ENCODE measurements around the gene HDDC3.
"Not testable (repeated sequence)": the region's sequence is repeated elsewhere in the genome, so short reads cannot be mapped to it uniquely, and the experiment has no call there.

Gene HDDC3

GRCh38 chr15:90909976-90910375, 22.4 kb downstream of the HDDC3 start:
- no peak for DNase-seq (ENCODE audit: low spot score)

- not testable (repeated sequence) for DNase-seq (ENCODE audit: low spot score)
These were observed 22.9 kb downstream of the HDDC3 start for GRCh38 chr15:90909449-90909848.

GRCh38 chr15:90907838-90908507, 24.4 kb downstream of the HDDC3 start:
- DNase-seq (ENCODE audit: low spot score) = no peak

- no peak for DNase-seq (ENCODE audit: low spot score)
These were observed 25.2 kb downstream of the HDDC3 start for GRCh38 chr15:90907051-90907660.

- no peak for DNase-seq (ENCODE audit: low spot score)
These were observed 26.0 kb downstream of the HDDC3 start for GRCh38 chr15:90906181-90906849.

- DNase-seq (ENCODE audit: low spot score) = no peak
These were observed 26.8 kb downstream of the HDDC3 start for GRCh38 chr15:90905306-90906180.

- DNase-seq (ENCODE audit: low spot score) = no peak
These were observed 27.6 kb downstream of the HDDC3 start for GRCh38 chr15:90904746-90905145.

DNA sequence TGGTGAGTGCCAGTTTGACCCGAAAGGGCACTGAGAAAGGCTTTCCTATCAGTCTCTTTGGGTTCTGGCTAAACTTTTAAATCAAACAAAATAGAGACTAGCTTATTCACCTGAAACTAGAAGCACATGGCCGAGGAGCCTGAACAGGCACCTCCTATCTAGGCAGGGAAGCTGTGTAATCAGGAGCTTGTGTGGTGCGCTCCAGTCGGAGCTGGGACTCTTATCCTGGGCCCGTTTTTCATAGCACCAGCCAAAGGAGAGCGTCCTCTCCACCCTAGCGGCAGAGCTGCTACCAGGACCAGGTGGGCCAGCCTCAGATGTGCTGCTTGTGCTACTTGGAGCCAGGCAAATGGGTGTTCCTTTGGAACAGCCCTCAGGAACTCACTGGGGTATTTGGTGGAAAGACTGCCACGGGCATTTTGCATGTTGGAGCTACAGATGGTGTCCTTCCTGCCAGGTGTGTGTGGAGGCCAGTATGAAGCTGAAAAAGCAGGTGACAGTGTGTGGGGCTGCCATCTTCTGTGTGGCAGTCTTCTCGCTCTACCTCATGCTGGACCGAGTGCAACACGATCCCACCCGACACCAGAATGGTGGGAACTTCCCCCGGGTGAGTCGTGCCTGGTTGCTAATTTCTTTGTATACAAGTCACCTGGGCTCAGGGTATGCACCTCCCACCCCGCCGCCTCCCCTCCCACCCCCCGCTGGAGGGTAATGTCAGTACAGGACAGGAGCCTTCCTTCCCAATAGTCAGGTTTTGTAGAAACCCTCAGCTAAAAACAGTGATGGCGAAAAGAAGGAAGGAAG, 28.4 kb downstream of the HDDC3 start:
- DNase-seq (ENCODE audit: low spot score) = no peak

DNA sequence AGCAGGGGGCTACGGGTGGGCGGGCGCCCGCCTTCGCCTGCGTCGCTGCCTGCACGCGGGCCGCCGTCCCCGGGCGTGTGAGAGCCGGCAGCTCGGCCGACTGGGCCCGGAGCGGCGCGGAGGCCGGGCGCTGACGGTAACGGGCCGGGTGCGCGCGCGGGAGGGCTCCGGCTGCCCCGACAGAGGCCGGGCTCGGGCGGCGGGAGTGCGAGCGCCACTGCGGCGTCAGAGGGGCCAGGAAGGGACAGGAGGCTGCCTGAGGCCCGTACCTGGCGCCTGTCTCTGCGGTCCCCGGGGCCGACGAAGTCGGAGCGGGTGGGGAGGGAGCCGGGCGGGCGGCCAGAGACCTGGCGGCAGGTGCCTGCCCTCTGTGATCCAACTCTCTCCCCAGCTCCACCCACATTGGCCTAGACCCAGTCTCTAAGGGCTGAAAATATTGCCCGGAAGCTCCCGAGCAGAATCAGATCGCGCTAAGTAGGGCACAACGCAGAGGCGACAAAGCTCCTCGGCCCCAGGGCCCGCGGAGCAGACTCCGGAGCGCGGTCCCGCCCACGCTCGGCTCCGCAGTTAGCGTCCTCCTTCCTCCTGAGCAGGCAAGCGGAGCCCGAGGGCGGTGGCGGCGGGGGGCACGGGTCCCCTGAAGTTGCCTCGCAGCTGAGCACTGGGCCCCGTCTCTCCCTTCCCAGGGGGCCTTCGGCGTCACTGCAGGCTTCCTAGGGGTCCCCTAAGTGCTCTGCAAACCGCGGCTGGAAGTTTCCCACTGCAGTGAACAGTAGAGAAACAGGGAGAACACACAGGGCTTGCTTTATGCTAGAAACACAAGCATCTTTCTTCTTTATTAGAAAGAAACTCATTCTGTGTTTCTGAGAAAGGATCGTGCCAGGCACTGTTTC, 29.3 kb downstream of the HDDC3 start, which contains the start of gene MAN2A2:
Gene MAN2A2 (plus strand): TSS at position 463 of the 893 bp plus-strand sequence. CDS start 906 bp downstream, outside the sequence.
- DNase-seq (ENCODE audit: low spot score) = peak; percentile 84

DNA sequence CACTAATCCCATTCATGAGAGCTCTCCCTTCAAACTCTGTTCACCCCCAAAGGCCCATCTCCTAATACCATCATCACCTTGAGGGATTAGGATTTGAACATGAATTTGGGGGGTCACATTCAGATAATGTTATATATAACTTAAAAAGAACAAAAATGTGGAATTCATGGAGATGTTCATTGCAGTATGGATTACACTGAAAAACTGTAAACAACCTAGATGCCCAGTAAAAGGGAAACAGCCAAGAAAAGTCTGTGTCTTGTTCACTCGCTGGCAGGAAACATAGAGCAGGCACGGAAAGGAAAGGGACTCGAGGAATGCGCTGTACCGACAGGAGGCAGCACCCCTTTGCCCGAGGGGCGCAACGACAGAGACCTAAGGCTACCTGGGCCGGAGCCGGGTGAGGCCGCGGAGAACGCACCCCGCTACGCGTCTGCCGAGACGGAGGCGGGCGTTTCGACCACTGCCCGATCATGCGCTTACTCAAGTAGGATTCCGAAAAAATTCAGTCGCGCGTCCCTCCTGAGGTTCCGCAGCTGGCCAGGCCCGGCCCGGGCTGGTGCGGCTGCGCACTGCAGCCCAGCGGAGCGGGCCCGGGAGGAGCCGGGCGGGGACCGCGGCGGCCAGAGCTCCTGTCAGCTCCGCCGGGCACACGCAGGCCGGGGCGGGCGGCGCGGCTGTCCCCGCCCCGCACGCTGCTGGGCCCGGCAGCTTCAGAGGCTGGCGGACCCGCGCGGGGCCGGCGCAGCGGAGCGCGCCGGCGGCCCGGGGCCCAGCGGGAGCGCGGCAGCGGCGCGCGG, 30.1 kb downstream of the HDDC3 start:
- DNase-seq (ENCODE audit: low spot score) = peak; percentile 100

- DNase-seq (ENCODE audit: low spot score) = no peak
These were observed 30.9 kb downstream of the HDDC3 start for GRCh38 chr15:90901175-90902039.

- DNase-seq (ENCODE audit: low spot score) = not testable (repeated sequence)
These were observed 35.2 kb downstream of the HDDC3 start for GRCh38 chr15:90897131-90897655.

DNA sequence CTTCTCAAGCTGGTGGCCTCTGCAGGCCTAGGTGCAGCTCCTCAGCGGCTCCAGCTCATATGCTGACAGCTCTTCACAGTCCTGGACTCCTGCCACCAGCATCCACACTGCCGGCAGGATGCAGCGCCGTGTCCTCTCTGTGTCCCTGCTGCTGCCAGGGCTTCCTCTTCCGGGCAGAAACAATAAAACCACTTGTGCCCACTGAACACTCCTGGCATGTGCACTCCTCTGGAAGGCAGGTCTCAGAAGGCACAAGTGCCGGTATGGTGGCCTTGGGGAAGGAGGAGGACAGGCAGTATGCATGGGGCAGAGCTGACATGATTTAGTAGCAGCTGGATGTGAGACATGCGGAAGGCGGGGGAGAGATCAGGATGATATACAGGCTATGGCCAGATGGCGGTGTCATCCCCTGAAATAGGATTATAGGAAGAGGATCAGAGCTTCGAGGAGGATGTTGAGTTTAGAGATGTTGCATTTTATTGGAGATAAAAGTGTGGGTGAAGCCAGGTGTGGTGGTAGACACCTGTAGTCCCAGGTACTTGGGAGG, 36.7 kb downstream of the HDDC3 start:
- no peak for DNase-seq (ENCODE audit: low spot score)

DNA sequence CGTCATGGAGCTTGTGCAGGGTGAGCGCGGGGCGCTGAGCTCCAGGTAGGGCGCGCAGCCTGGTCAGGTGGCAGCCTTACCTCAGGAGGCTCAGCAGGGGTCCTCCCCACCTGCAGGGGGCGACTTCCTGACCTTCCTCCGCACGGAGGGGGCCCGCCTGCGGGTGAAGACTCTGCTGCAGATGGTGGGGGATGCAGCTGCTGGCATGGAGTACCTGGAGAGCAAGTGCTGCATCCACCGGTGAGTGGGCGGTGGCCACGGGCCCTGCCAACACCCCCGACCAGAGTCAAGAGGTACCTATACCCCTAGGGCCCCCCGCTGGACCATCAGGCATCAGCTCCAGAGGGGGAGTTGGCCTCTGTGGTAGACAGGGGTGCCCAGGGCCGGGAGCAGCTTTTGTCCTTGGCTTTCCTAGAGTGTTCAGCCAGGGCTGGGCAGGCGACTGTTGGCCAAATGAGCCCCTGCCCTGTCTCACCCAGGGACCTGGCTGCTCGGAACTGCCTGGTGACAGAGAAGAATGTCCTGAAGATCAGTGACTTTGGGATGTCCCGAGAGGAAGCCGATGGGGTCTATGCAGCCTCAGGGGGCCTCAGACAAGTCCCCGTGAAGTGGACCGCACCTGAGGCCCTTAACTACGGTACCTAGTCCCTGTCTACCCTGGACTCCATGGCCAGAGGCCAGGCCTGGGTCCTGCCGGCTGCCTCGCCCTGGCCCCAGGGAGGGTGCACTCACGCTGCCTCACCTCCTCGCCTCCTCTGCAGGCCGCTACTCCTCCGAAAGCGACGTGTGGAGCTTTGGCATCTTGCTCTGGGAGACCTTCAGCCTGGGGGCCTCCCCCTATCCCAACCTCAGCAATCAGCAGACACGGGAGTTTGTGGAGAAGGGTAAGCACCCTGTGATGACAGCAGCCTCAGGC, 38.9 kb downstream of the HDDC3 start:
- DNase-seq (ENCODE audit: low spot score) = no peak

DNA sequence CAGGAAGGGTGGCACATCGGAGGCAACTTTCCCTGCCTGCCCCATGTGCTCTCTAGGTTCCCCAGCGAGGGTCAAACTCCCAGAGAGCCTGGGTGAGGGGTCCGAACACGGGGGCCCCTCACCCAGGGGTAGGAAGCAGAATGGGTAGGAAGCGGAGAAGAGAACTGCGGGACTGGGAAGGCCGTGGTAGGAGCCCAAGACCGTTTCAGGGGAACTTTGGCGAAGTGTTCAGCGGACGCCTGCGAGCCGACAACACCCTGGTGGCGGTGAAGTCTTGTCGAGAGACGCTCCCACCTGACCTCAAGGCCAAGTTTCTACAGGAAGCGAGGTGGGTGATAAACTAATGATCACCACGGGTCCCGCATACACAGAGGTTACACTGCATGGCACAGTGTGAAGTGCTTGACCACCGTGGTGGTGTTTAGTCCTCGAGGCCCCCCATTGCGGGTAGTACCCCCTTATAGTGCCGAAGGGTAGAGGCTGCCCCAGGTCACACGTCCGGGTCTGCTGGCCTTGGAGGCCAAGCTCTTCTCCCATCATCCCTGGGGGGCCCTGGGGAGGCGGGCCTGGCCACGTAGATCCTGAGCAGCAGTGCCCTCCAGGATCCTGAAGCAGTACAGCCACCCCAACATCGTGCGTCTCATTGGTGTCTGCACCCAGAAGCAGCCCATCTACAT, 39.7 kb downstream of the HDDC3 start:
- DNase-seq (ENCODE audit: low spot score) = no peak

GRCh38 chr15:90892023-90892422, 40.3 kb downstream of the HDDC3 start:
- DNase-seq (ENCODE audit: low spot score) = no peak

Data from AG20443 (cell line).